ENCODE data around the gene DOCK4. TPM values are rescaled to one million over a fixed set of nuclear protein-coding genes. Genes with fewer than 3 reads are reported as not detected.

DOCK4 gene
- polyA plus RNA-seq, 2 of the 4 experiments (the other 2 are of a cell fraction), result 13.7 to 15.7 TPM

GRCh38 chr7:112021379-112022044 lies 184.7 kb downstream of the DOCK4 start:
- H3K9me3 ChIP-seq, result no peaks in the 10 kb centered on the region
- H3K4me2 ChIP-seq, result no peak overlapping the region
- H3K27ac ChIP-seq, result no peak overlapping the region
- CTCF ChIA-PET, result interaction anchor here (1.2 to 2.3 kb wide), 4 partner anchors 9 to 19 kb away, joined by 3 to 8 read pairs (median 4); no protein-coding TSS in a partner anchor
- no peak for FAIRE-seq
- H3K4me3 ChIP-seq, result no peak overlapping the region
- ATAC-seq, result 0 out of 6 replicates have a peak, but pooled peaks of 1 of the 2 experiments have one; percentile 34
- 87% methylated on average over 7 of the region's 7 CpGs for WGBS (ENCODE audit: missing lambda C conversion rate)
- DNase-seq (ENCODE audit: low read depth in 1 of 2, low spot score in 1 of 2), result no peak
- H3K4me1 ChIP-seq, result 0 out of 3 replicates have a peak, but pooled peaks cover 4% of the 10 kb centered on the region
- TF ChIP-seq, protein P1, sequence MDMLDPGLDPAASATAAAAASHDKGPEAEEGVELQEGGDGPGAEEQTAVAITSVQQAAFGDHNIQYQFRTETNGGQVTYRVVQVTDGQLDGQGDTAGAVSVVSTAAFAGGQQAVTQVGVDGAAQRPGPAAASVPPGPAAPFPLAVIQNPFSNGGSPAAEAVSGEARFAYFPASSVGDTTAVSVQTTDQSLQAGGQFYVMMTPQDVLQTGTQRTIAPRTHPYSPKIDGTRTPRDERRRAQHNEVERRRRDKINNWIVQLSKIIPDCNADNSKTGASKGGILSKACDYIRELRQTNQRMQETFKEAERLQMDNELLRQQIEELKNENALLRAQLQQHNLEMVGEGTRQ (IDR thresholded peaks at IDR 0.05), result no peak
- POLR2A ChIA-PET, result no interaction called here

DNA sequence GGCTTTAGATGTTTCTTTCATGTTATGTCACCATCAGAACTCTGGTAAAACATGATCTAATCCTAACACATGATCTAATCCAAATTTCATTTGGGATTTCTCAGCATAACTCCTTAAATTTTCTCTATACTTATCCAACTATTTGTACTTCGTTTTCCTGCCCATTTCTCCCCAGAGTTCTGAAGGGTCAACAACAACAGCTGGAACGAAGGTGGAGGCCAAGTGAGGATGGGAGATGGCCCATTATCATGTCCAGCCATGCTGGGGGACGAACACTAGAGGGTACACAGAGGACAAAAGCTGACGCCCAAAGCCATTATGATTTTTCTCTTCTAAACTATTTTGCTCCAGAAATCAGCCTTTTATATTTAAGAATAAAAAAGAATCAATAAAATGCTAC lies 185.4 kb downstream of the DOCK4 start:
- CTCF ChIA-PET, result interaction anchor here (0.6 to 2.3 kb wide), 6 partner anchors 9 to 476 kb away, joined by 3 to 8 read pairs (median 3); no protein-coding TSS in a partner anchor
- H3K4me1 ChIP-seq, result 0 out of 3 replicates have a peak, but pooled peaks cover 4% of the 10 kb centered on the region
- POLR2A ChIA-PET, result no interaction called here
- DNase-seq (ENCODE audit: low read depth in 1 of 2, low spot score in 1 of 2) (no peak), ATAC-seq (no peak), FAIRE-seq (no peak)
- H3K4me3 ChIP-seq, result no peak overlapping the region
- TF ChIP-seq POLR2A (IDR thresholded peaks at IDR 0.05; ENCODE audit: low read length), result no peak
- TF ChIP-seq, protein P2, sequence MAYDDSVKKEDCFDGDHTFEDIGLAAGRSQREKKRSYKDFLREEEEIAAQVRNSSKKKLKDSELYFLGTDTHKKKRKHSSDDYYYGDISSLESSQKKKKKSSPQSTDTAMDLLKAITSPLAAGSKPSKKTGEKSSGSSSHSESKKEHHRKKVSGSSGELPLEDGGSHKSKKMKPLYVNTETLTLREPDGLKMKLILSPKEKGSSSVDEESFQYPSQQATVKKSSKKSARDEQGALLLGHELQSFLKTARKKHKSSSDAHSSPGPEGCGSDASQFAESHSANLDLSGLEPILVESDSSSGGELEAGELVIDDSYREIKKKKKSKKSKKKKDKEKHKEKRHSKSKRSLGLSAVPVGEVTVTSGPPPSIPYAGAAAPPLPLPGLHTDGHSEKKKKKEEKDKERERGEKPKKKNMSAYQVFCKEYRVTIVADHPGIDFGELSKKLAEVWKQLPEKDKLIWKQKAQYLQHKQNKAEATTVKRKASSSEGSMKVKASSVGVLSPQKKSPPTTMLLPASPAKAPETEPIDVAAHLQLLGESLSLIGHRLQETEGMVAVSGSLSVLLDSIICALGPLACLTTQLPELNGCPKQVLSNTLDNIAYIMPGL (CRISPR knock-in tag; IDR thresholded peaks at IDR 0.05; ENCODE audit: borderline replicate concordance), result no peak
- no peak for TF ChIP-seq RAD21 (conservative IDR thresholded peaks at IDR 0.05 in 1 of 2, IDR thresholded peaks at IDR 0.05 in 1 of 2)
- TF ChIP-seq ZSCAN20 (CRISPR knock-in tag; IDR thresholded peaks at IDR 0.05), result no peak
- no peak for TF ChIP-seq CHD2 (IDR thresholded peaks at IDR 0.05; ENCODE audit: low read length, partially characterized antibody)
- TF ChIP-seq ZNF302 (CRISPR knock-in tag; IDR thresholded peaks at IDR 0.05), result no peak
- H3K9me3 ChIP-seq, result no peaks in the 10 kb centered on the region
- WGBS (ENCODE audit: missing lambda C conversion rate), result 70% methylated on average over 4 of the region's 4 CpGs
- H3K4me2 ChIP-seq, result no peak overlapping the region
- no peak overlapping the region for H3K27ac ChIP-seq

GRCh38 chr7:112019932-112020331 lies 186.3 kb downstream of the DOCK4 start:
- CTCF ChIA-PET, result interaction anchor here (0.6 to 2.3 kb wide), 4 partner anchors 9 to 186 kb away, joined by 3 to 8 read pairs (median 3); no protein-coding TSS in a partner anchor
- H3K27ac ChIP-seq, result no peak overlapping the region

GRCh38 chr7:112018305-112019030 lies 187.7 kb downstream of the DOCK4 start:
- Histone ChIP-seq H3K9me3 (no peaks in the 10 kb centered on the region), H3K27ac (no peak overlapping the region), H3K4me3 (no peak overlapping the region), H3K4me2 (no peak overlapping the region), H3K4me1 (0 out of 3 replicates have a peak, but pooled peaks cover 7% of the 10 kb centered on the region)
- FAIRE-seq (no peak), DNase-seq (ENCODE audit: low read depth in 1 of 2, low spot score in 1 of 2) (no peak), ATAC-seq (no peak)
- ChIA-PET CTCF (no interaction called here), POLR2A (no interaction called here)
- TF ChIP-seq JUN (IDR thresholded peaks at IDR 0.05), result no peak
- no peak for TF ChIP-seq BHLHE40 (IDR thresholded peaks at IDR 0.05; ENCODE audit: low read depth, low read length)
- TF ChIP-seq ZNF302 (CRISPR knock-in tag; IDR thresholded peaks at IDR 0.05), result no peak
- no peak for TF ChIP-seq RARB (CRISPR knock-in tag; IDR thresholded peaks at IDR 0.05)
- TF ChIP-seq EHF (CRISPR knock-in tag; IDR thresholded peaks at IDR 0.05), result no peak
- TF ChIP-seq HDAC2 (IDR thresholded peaks at IDR 0.05), result no peak
- TF ChIP-seq, protein P3, sequence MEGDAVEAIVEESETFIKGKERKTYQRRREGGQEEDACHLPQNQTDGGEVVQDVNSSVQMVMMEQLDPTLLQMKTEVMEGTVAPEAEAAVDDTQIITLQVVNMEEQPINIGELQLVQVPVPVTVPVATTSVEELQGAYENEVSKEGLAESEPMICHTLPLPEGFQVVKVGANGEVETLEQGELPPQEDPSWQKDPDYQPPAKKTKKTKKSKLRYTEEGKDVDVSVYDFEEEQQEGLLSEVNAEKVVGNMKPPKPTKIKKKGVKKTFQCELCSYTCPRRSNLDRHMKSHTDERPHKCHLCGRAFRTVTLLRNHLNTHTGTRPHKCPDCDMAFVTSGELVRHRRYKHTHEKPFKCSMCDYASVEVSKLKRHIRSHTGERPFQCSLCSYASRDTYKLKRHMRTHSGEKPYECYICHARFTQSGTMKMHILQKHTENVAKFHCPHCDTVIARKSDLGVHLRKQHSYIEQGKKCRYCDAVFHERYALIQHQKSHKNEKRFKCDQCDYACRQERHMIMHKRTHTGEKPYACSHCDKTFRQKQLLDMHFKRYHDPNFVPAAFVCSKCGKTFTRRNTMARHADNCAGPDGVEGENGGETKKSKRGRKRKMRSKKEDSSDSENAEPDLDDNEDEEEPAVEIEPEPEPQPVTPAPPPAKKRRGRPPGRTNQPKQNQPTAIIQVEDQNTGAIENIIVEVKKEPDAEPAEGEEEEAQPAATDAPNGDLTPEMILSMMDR (IDR thresholded peaks at IDR 0.05), result no peak
- no peak for TF ChIP-seq ZSCAN20 (CRISPR knock-in tag; IDR thresholded peaks at IDR 0.05)
- no peak for TF ChIP-seq HOXA7 (CRISPR knock-in tag; IDR thresholded peaks at IDR 0.05)
- TF ChIP-seq RFX5 (IDR thresholded peaks at IDR 0.05), result no peak
- TF ChIP-seq, protein P4, sequence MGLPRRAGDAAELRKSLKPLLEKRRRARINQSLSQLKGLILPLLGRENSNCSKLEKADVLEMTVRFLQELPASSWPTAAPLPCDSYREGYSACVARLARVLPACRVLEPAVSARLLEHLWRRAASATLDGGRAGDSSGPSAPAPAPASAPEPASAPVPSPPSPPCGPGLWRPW (IDR thresholded peaks at IDR 0.05), result no peak
- no peak for TF ChIP-seq KDM5A (IDR thresholded peaks at IDR 0.05)
- TF ChIP-seq ZC3H11A (IDR thresholded peaks at IDR 0.05), result no peak

More at GRCh38 chr7:112019932-112020331, 186.3 kb downstream of the DOCK4 start:
- 100% methylated on average over 1 of the region's 1 CpG for WGBS (ENCODE audit: missing lambda C conversion rate)
- DNase-seq (ENCODE audit: low read depth in 1 of 2, low spot score in 1 of 2) (no peak), ATAC-seq (no peak), FAIRE-seq (no peak)
- Histone ChIP-seq H3K4me2 (no peak overlapping the region), H3K9me3 (no peaks in the 10 kb centered on the region), H3K4me1 (0 out of 3 replicates have a peak, but pooled peaks cover 7% of the 10 kb centered on the region), H3K4me3 (no peak overlapping the region)
- POLR2A ChIA-PET, result no interaction called here
- TF ChIP-seq CHD2 (IDR thresholded peaks at IDR 0.05; ENCODE audit: low read length, partially characterized antibody), result no peak
- no peak for TF ChIP-seq HOXB5 (CRISPR knock-in tag; IDR thresholded peaks at IDR 0.05)
- TF ChIP-seq FOSL2 (IDR thresholded peaks at IDR 0.05), result no peak
- TF ChIP-seq FOSL2 (CRISPR knock-in tag; IDR thresholded peaks at IDR 0.05), result no peak
- no peak for TF ChIP-seq FOSB (CRISPR knock-in tag; IDR thresholded peaks at IDR 0.05)
- TF ChIP-seq HOXA7 (CRISPR knock-in tag; IDR thresholded peaks at IDR 0.05), result no peak
- no peak for TF ChIP-seq BCL3 (IDR thresholded peaks at IDR 0.05)
- no peak for TF ChIP-seq CHD4 (IDR thresholded peaks at IDR 0.05; ENCODE audit: borderline replicate concordance)
- no peak for TF ChIP-seq NR3C1 (IDR thresholded peaks at IDR 0.05)
